Myocyte (in vitro differentiated cells): ENCODE measurements around the gene TMC2. TPM values are rescaled to one million over a fixed set of nuclear protein-coding genes. Genes with fewer than 3 reads are reported as not detected.
A peak's percentile ranks its signal among the peaks of the same experiment; 100 is the strongest.
"Not testable (repeated sequence)": the region's sequence is repeated elsewhere in the genome, so short reads cannot be mapped to it uniquely, and the experiment has no call there.

ENCODE experiments used
- DNase-seq: peaks from one replicate; pipeline ENCODE4 v3.0.0-alpha.2; 2012; ENCODE audit warnings: low read depth
- microRNA counts: library from miRNA; unstranded; fragments of <30 nt; microRNA quantifications from one replicate; lab custom pipeline; 2016
- microRNA-seq: library from miRNA; unstranded; fragments of <30 nt; microRNA quantifications from one replicate; pipeline ENCODE4, GENCODE V29; 2016
- total RNA-seq: library from RNA; depleted of rRNA; stranded (reverse); fragments of >200 nt; gene quantifications from 2 replicates; pipeline ENCODE4 v1.2.3, GENCODE V29; 2014

The TMC2 gene
- total RNA-seq, 1 donor from 2014 or later, result not detected

- no peak for DNase-seq
Observed at GRCh38 chr20:2658414-2659354, 122.3 kb downstream of the TMC2 start.

GRCh38 chr20:2659547-2659946 lies 123.2 kb downstream of the TMC2 start:
- DNase-seq, result no peak

- no peak for DNase-seq
Observed at GRCh38 chr20:2663364-2663886, 127.1 kb downstream of the TMC2 start.

GRCh38 chr20:2663887-2664719 lies 127.7 kb downstream of the TMC2 start, which contains the start of gene IDH3B:
Gene IDH3B (minus strand): TSS chr20:2664216. CDS start chr20:2664188, 28 bp downstream.
- peak; percentile 93 for DNase-seq

GRCh38 chr20:2671977-2672376 lies 135.6 kb downstream of the TMC2 start:
- no peak for DNase-seq

- DNase-seq, result no peak
Observed at GRCh38 chr20:2672446-2672845, 136.1 kb downstream of the TMC2 start.

- no peak for DNase-seq
Observed at GRCh38 chr20:2673453-2673852, 137.1 kb downstream of the TMC2 start.

GRCh38 chr20:2680046-2680445 lies 143.7 kb downstream of the TMC2 start:
- DNase-seq, result no peak

- DNase-seq, result not testable (repeated sequence)
Observed at GRCh38 chr20:2682040-2682439, 145.7 kb downstream of the TMC2 start.

GRCh38 chr20:2684817-2685216 lies 148.4 kb downstream of the TMC2 start:
- DNase-seq, result not testable (repeated sequence)

- DNase-seq, result no peak
Observed at GRCh38 chr20:2687514-2687913, 151.1 kb downstream of the TMC2 start.

GRCh38 chr20:2688041-2688591 lies 151.7 kb downstream of the TMC2 start:
- peak; percentile 5 for DNase-seq

- no peak for DNase-seq
Observed at GRCh38 chr20:2690213-2690612, 153.8 kb downstream of the TMC2 start.

GRCh38 chr20:2690718-2691117 lies 154.3 kb downstream of the TMC2 start:
- DNase-seq, result no peak

GRCh38 chr20:2691127-2691526 lies 154.8 kb downstream of the TMC2 start:
- DNase-seq, result no peak

MicroRNA genes within 50 kb of the gene (microRNA counts, 767-probe panel; counts per million panel counts)
- microRNA hsa-miR-1292 (lab: Ali Mortazavi, UCI), result not detected

Small RNA genes within 50 kb of the gene (microRNA-seq; reads per million reads assigned to microRNA genes)
- gene MIR1292, result 4.5 reads per million, percentile 20 among the genes with 10 or more reads in this experiment

Other genes with a start within 250 kb of the TMC2 start
- not detected in 2 replicates for gene TGM3, start 240.6 kb upstream of the TMC2 start, total RNA-seq
- gene TGM6, start 155.7 kb upstream of the TMC2 start, total RNA-seq, result not detected in 2 replicates
- gene SNRPB, start 65.8 kb upstream of the TMC2 start, total RNA-seq, result 167 and 185 TPM in 2 replicates
- 5.0 and 11.7 TPM in 2 replicates for gene ZNF343, start 27.7 kb upstream of the TMC2 start, total RNA-seq
- 92.1 and 94.2 TPM in 2 replicates for gene NOP56, start 116.1 kb downstream of the TMC2 start, total RNA-seq
- gene IDH3B, start 127.6 kb downstream of the TMC2 start, total RNA-seq, result 128 and 138 TPM in 2 replicates
- 0.31 and 0.94 TPM in 2 replicates for gene EBF4, start 156.2 kb downstream of the TMC2 start, total RNA-seq